CD4-positive, alpha-beta T cell treated with Interleukin-10 for 1 hour (primary cell): Measurements from ENCODE around the gene CCM2L.
A peak's percentile ranks its signal among the peaks of the same experiment; 100 is the strongest.

Experiments
- DNase-seq: peaks from one replicate; pipeline ENCODE4 v3.0.0-alpha.2; 2020

CCM2L gene

DNA sequence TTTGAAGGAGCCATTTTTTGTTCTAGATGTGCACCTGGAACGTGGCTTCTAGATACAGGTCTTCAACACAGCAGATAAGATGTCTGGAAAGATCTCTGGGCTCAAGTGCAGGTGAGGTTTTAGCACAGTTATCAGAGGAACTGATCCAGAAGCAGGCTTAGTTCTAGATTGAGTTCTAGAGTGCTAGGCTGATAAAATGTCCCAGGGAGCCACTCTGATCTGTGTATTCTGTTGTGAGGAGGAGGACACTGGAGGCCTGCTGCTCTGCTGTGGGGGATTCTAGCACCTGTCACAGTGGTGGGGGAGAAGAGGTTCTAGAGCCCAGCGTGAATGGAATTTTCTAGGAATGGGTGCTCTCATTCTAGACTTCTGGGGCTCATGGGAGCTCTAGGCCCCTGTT is 12.0 kb upstream of the CCM2L start:
- no peak for DNase-seq

DNA sequence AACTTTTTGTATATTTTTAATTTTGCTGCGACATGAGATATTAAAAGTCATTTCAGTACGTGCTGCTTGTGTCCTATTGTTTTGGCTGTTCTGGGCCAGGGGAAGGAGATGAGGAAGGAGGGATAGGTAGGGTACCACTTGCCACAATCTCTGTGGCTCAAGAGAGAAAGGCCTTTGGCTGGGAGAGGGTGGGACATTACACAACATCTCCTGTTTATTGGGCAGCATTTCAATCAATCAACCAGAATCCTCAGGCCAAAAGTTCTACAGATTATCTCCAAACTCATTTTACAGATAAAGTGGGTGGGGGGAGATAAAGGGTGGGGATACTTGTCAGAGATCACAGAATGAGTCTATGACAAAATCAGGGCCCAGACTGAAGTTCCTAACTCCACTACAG is 6.9 kb upstream of the CCM2L start:
- DNase-seq = no peak

DNA sequence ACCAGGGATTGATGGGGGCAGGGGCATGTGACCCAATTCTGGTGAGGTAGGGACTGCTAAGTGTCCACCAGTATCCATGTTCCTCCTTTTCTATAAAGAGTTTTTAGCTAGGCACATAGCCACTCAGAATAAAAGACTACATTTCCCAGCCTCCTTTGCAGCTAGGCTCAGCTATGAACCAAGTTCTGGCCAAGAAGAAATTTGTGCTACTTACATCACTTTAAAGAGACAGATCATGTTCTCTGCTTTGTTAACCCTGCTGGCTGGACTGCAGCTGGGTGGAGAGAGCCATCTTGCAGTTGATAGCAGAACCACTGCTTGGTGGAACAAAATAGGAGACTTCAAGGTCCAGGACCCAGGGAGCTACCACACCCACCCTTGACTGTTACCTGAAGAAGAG is 5.3 kb upstream of the CCM2L start:
- no peak for DNase-seq

DNA sequence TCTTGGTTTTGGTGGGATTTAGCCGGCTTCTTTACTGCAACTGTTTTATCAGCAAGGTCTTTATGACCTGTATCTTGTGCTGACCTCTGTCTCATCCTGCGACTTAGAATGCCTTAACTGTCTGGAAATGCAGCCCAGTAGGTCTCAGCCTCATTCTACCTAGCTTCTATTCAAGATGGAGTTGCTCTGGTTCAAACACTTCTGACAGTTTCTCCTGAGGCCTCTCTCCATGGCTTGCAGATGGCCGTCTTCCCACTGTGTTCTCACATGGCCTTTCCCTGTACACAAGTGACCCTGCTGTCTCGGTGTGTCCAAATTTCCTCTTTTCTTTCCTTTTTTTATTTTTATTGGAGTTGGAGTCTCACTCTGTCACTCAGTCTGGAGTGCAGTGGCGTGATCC is 4.2 kb upstream of the CCM2L start:
- no peak for DNase-seq

DNA sequence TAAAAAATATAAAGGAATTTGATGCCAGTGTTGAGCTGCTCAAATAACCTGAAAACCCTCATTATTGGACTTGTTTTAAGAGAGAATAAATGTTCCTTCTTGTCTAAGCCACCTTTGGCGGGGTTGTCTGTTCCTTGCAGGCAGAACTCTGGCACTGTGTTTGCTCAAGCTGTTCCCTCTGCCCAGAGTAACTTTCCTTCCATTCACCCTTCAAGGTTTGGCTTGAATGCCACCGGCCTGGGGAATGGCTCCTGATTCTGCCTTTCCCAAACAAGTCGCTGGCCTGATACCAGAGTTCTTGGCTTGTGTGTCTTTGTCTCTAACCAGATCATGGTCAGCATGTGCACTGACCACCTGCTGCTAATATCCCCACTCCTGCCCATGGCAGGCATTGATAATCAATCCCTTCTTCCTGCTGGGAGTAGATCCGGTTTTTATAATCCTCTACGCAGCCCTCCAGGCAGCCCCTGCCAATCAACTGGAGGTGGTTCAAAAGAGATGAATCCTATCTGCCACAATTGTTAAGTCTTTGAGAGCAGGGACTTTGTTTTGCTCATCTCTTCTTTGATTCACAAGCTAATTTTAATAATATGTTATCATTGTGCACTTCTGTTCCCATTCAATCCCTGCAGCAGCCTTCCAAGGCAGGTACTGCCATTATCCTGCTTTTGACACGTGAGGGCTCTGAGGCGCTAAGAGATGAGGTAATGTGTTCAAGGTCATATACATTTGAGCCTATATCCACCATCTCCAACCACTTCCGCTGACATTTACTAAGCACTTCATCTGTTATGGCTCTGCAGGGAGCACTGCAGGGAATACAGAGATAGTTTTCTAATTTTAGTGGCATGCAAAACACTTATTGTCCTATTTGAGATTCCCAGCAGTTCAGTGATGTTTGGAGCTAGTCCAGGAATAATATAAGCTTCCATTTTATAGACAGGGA is 3.1 kb upstream of the CCM2L start:
- DNase-seq = no peak

DNA sequence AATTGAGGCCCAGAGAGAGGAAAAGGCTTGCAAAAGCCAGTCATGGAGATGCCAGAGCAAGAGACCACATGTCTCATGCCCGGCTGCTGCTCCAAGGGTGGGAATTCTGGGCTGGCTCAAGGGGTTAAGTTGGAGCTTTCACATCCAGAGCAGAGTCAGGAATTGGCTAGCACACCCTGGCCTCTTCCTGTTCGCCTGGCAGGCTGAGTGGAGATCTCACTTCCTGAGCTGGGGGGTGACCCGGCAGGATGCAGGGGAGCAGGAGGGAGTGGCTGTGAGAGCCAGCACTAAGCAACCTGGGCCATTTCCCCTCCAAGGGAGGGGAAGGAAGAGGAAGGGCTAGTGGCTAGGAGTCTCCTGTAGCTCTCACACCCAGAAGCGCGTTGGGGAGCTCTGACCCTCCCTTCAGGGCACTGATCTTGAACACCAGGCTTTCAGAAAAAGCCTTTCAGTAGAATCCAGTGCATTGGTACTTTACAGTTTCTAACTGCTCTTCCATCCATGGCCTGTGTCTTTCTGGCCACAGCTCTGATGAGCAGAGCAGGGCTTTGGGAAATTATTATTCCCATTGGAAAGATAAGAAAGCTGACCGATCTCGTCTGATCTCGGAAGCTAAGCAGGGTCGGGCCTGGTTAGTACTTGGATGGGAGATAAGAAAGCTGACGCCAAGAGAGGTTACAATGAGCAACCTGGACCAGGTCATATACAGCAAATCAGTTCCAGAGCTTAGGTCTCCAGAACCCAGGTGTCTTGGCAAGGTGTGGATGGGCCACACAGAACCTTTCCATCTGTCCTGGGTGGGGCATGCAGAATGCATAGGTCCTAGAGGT is 2.2 kb upstream of the CCM2L start:
- no peak for DNase-seq

GRCh38 chr20:32009564-32009963 is 674 bp upstream of the CCM2L start:
- no peak for DNase-seq

DNA sequence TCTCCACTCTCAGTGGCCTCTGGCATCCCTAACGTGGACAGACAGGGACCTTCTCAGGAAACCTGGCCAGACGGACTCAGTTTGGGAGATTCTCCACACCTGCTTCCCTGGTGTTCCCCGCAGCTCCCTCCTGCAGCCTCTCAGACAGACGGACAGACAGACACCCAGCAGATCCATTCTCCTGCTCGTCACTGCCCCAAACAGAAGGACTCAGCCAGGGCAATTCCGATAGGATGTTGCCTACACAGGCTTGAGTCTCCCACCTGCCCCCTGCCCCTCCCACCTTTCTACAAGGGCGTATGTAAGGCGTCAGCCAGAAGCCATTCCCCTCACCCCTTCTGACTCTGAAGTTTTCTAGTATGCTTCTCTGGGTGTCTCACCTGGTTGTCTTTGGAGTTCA is 428 bp downstream of the CCM2L start:
- DNase-seq = no peak

DNA sequence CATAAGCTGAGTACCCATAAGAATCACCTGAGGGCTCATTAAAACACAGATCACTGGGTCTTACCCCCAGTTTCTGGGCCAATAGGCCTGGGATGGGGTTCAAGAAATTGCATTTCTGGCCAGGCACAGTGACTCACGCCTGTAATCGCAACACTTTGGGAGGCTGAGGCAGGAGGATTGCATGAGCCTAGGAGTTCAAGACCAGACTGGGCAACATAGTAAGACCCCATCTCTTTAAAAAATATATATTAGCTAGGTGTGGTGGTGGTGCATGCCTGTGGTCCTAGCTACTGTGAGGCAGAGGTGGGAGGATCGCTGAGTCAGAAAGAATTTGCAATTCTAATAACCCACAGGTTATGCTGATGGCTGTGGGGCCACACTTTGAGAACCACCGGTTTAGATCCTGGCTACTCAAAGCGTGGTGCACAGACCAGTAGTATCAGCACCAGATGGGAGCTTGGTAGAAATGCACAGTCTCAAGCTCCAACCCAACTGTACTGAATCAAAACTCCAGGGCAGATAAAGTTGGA is 2.0 kb downstream of the CCM2L start:
- DNase-seq = no peak

DNA sequence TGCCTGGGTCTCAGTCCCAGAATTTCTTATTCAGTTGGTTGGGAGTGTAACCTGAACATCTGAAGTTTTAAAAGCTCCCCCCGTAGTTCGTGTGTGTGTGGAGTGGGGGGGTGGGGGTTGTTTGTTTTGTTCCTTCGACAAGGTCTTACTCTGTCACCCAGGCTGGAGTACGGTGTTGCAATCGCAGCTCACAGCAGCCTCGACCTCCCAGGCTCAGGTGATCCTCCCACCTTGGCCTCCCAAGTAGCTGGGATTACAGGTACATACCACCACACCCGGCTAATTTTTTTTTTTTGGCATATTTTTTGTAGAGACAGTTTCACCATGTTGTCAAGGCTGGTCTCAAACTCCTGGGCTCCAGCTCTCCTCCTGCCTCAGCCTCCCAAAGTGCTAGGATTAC is 3.1 kb downstream of the CCM2L start:
- no peak for DNase-seq

GRCh38 chr20:32017711-32018251 is 7.5 kb downstream of the CCM2L start:
- peak; percentile 63 for DNase-seq

DNA sequence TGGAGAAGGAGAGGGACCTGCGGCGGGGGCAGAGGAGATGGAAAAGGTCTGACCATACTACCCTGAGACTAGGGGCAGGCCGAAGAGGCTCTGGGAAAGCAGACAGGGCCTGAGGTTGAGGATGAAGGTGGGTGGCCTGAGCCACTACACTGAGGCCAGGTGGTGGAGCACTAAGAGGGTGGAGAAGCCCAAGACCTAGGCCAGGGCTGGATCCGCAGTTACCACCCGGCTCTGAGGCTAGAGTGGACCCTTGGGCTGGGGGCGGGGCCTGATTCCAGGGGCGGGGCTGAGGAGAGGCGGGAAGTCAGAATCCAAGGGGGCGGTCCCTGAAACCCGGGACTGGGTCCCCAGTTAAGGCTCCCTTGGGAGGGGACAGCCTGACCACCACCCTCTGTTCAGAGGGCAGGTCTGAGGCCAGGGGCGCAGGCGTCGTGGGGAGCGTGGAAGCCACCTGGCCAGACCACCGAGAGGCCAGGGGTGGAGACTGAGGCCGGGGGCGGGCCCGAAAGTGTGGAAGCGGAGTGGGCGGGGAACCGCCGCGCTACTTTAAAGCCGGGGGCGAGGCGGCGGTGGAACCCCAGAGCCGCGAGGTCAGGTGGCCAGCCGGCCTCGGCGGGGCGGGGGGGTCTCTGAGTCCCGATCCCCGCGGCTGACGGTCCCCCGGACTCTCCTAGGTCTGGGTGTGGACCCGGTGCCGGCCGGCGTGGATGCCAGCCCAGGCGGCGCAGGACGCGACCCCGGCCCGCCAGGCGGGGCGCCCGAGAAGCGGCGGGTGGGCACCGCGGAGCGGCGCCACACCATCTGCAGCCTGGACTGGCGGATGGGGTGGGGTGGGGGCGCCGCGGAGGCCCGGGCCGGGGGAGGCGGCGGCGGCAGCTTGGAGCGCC is 8.3 kb downstream of the CCM2L start:
- peak; percentile 46 for DNase-seq

GRCh38 chr20:32019156-32019510 is 8.9 kb downstream of the CCM2L start:
- no peak for DNase-seq

- no peak for DNase-seq
These were observed 9.6 kb downstream of the CCM2L start for GRCh38 chr20:32019563-32020463.

DNA sequence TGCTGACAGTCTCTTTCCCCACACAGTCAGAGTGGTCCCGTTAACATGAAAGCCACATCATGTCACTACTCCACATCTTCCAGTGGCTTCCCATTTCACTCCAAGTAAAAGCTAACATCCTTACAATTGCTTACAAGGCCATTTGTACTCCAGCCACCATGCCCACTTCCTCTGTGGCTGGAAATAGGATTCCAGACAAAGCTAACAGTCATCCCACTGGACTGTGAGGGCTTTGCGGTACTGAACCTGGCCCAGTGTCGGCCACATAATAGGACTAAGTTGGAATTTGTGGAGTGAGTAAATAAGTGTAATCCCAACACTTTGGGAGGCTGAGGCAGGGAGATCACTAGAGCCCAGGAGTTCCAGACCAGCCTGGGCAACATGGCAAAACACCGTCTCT is 10.9 kb downstream of the CCM2L start:
- no peak for DNase-seq

- no peak for DNase-seq
These were observed 14.6 kb downstream of the CCM2L start for GRCh38 chr20:32024683-32025295.

- no peak for DNase-seq
These were observed 17.4 kb downstream of the CCM2L start for GRCh38 chr20:32027643-32028042.

DNA sequence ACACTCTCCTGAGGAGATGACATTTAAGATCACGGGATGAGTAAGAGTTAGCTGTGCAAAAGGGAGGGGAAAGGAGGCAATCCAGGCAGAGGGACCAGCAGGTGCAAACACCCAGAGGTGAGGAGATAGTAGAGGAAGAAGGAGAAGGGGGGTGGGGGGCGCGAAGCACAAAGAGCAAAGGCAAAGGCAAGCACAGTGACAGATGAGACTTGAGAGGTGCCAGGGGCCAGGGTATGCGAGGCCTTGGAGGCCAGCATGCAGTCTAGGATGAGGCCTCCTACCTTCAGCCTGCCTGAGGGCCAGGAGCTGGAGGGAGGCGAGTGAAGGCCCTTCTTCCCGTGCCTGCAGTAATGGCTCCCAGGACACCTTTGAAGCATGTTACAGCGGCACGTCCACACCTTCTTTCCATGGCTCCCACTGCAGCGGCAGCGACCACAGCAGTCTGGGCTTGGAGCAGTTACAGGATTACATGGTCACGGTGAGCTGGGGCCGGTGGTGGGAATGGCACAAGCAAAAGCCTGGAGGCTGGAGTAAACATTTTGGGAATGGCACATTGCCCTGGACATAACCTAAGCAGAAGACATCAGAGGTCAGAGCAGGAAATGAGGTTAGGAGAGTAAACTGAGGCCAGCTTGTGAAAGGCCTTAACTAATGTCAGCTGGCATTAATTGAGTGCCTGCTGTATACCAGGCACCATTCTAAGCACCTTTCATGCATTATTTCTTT is 18.6 kb downstream of the CCM2L start:
- DNase-seq = no peak

DNA sequence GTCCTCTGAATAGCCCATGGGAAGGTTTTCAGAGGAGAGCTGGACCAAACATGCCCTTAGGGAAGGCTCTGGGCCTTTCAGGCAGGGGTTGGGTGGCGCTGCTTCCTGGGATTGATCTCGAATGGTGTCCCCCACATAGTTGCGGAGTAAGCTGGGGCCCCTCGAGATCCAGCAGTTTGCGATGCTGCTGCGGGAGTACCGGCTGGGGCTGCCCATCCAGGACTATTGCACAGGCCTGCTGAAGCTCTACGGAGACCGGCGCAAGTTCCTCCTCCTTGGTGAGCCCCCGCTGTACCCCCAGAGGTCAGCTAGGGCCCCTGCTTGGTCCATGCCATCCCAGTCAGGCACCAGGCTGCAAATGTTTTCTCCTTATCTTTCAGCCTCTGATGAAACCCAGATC is 19.3 kb downstream of the CCM2L start:
- DNase-seq = no peak
